KOPT-K1 (cell line): Measurements from ENCODE around the gene ASCL2.

Experiments used
- H3K27ac ChIP-seq: fragments of 200-600 bp; sonication (generic); 2 replicates; pipeline ENCODE4 v1.5.1; 2016; ENCODE audit warnings: antibody characterized with exemption, mild to moderate bottlenecking, low read depth, low read length; ENCODE audit not compliant: poor library complexity, severe bottlenecking
- H3K36me3 ChIP-seq: fragments of 200-600 bp; sonication (generic); 2 replicates; pipeline ENCODE4 v1.5.1; 2017; ENCODE audit warnings: antibody characterized with exemption, mild to moderate bottlenecking, low read length, moderate library complexity; ENCODE audit not compliant: insufficient read depth
- H3K9me3 ChIP-seq: fragments of 200-600 bp; sonication (generic); 2 replicates; pipeline ENCODE4 v1.5.1; 2017; ENCODE audit warnings: antibody characterized with exemption, low read length, mild to moderate bottlenecking; ENCODE audit not compliant: insufficient read depth, poor library complexity, severe bottlenecking

Gene ASCL2, protein sequence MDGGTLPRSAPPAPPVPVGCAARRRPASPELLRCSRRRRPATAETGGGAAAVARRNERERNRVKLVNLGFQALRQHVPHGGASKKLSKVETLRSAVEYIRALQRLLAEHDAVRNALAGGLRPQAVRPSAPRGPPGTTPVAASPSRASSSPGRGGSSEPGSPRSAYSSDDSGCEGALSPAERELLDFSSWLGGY

DNA sequence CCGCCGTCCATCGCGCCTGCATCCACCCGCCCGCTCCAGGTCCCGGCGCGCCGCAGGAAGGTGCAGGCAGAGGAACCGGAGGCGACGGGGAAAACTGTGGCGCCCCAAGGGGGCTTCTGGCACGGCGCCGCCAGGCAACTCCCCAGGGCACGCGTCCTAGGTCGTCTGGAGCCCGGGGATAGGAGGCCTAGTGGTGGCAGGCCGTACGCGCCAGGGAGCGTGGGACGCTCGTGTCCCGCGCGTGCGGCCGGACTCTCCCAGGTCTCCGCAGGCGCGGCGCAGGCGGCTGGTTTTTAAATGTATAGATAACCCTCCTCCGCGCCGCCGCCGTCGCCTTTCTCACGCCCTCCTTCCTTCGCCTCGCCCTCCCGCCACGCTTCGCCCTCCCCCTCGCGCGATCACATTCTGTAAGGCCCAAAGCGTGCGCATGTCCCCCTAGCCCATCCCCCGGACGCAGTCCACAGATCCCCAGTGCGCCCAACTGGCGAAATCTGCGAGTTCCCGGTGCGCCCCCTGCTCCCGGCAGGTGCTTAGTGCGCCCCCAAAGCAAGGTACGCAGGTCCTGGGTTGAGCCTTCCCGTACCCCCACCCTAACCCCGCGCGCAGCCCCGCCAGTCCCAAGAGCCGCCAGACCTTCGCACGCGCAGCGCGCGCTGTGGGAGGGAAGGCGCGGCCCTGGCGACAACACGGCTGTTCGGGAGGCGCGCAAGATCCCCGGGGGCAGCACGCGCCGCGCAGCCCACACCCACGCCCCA lies at the start of gene ASCL2:
ASCL2 (minus strand) TSS at position 267 of the 755 bp plus-strand sequence; CDS start at position 11, 256 bp downstream.
- Histone ChIP-seq H3K27ac (no peak within 1 kb of the TSS), H3K36me3 (no peaks in the 10 kb centered on the region)

DNA sequence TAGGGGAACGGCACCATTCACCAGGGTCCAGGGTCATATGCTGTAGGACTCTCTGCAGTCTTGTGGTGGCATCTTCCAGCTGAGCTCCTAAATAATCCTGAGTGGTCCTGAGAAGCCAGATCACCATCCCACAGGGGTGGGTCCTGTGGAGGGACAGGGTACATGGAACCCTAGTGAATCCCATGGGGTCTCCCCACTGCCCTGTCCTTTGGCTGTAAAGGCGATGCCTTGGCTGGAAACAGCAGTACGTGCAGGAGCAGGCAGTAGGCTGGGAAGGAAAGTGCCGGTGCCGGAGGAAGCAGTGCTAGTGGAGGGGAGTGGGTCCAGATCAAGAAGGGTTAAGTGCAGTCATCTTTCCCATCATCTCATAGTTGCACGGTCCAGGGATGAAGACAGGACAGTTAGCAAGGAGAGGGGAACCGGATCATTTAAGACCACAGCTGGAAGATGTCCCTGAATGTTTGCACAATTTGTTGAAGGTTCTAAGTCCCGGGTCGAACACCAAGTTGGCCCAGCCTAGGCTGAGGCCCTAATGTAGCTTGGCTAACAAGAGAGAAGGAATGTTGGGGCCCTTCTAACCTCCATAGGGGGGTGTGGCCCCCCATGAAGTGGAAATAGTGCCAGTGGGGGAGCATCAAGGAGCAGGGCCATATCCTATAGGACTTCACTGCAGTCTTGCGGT lies 49.5 kb upstream of the ASCL2 start:
- Histone ChIP-seq H3K27ac (no peak overlapping the region), H3K36me3 (no peaks in the 10 kb centered on the region), H3K9me3 (peaks cover 10% of the 10 kb centered on the region)

More for the DNA sequence above, at the start of gene ASCL2:
- H3K9me3 ChIP-seq: no peaks in the 10 kb centered on the region

DNA sequence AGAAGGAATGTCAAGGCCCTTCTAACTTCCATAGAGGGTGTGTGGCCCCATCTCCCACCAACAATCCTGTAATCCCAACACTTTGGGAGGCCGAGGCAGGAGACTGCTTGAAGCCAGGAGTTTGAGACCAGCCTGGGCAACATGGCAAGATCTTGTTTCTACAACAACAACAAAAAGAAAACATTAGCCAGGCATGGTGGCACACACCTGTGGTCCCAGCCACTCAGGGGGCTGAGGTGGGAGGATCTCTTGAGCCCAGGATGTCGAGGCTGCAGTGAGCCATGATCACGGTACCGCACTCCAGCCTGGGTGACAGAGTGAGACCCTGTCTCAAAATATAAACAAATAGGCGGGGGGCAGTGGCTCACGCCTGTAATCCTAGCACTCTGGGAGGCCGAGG lies 48.3 kb upstream of the ASCL2 start:
- peaks cover 10% of the 10 kb centered on the region for H3K9me3 ChIP-seq
- no peak overlapping the region for H3K27ac ChIP-seq
- no peaks in the 10 kb centered on the region for H3K36me3 ChIP-seq

DNA sequence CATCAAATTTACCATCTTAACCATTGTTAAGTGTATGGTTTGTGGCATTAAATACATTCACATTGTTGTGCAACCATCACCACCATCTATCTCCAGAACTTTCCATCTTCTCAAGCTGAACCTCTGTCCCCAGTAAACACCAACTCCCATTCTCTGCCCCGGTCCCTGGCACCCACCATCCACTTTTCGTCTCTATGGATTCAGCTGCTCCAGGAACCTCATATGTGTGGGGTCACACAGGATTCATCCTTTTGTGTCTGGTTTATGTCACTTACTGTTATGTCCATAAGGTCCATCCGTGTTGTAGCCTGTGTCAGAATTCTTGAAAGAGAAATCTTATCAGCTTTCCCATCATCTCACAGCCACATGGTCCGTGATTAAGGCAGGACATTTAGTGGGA lies 47.7 kb upstream of the ASCL2 start:
- Histone ChIP-seq H3K36me3 (no peaks in the 10 kb centered on the region), H3K9me3 (peaks cover 8% of the 10 kb centered on the region), H3K27ac (no peak overlapping the region)

DNA sequence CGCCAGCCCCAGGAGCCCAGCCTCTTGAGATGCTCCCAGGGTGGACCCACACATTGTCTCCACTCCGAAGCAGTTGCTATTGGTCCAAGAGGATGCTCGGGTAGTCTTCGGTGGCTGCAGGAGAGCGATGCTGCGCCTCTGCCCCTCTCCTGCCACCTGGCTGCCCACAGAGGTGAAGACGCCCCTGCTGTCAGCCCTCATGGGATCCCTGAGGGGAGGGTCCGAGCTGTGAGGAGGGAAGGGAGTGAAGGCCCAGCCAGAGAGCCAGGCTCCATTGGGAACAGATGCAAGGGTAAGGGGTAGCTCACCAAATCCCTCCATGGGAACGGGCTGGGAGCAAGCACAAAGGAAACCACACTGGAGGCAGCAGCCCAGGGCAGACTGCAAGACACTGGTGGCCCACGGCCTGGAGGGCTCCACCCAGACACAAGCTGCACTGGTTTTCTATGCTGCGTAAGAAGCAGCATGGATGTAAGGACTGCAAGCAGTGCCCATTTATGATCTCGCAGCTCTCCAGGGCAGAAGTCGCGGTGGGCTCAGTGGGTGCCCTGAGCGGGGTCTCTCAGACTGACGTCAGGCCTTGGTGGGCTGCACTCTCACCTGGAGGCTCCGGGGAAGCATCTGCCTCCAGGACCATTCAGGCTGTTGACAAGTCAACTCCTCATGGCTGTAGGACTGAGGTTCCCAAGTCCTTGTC lies 47.1 kb upstream of the ASCL2 start:
- Histone ChIP-seq H3K36me3 (no peaks in the 10 kb centered on the region), H3K9me3 (peaks cover 2% of the 10 kb centered on the region), H3K27ac (no peak overlapping the region)

DNA sequence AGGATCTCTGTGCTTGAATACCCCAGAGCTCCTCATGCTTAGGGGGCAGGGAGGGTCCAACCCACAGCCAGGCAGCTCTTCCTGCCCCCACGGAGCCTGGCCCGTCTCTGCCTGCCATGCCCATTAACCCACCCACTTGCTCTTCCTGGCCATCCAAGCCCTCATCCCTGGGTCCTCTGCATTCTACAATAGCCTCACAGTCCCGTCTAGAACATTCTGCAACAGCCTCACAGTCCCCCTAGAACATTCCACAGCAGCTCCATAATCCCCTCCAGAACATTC lies 46.5 kb upstream of the ASCL2 start:
- H3K9me3 ChIP-seq: no peaks in the 10 kb centered on the region
- H3K36me3 ChIP-seq: no peaks in the 10 kb centered on the region
- H3K27ac ChIP-seq: no peak overlapping the region

DNA sequence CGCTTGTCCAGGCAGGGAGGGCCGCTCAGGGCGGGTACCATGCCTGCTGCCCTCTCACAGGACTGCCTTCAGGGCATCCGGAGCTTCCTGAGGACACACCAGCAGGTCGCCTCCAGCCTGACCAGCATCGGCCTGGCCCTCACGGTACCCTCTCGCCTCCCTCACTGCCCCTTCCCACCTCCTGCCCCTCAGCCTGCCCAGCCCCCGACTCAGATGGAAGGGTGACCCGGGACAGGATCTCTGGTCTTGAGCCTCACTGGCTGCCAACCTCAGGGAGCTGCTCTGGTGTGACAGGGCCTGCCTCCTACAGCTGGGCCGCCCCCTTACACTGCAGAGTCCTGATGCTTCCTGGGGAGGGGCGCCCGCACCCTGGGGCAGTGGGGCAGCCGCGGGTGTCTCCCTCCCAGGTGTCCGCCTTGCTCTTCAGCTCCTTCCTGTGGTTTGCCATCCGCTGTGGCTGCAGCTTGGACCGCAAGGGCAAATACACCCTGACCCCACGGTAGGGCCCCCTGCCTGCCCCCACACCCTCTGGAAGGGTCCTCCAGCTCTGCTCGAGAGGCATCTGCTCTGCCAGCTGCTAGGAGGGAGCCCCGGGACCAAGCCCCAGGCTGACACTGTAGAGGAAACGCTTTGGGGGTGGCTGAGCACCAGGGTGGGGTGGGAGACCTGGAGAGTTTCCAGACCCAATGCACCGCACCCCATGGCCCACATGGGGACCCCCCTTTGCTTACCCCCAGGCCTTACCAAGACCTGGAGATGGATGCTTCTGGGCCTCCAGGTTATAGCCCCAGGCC lies 46.0 kb upstream of the ASCL2 start:
- Histone ChIP-seq H3K36me3 (no peaks in the 10 kb centered on the region), H3K9me3 (no peaks in the 10 kb centered on the region), H3K27ac (no peak overlapping the region)

DNA sequence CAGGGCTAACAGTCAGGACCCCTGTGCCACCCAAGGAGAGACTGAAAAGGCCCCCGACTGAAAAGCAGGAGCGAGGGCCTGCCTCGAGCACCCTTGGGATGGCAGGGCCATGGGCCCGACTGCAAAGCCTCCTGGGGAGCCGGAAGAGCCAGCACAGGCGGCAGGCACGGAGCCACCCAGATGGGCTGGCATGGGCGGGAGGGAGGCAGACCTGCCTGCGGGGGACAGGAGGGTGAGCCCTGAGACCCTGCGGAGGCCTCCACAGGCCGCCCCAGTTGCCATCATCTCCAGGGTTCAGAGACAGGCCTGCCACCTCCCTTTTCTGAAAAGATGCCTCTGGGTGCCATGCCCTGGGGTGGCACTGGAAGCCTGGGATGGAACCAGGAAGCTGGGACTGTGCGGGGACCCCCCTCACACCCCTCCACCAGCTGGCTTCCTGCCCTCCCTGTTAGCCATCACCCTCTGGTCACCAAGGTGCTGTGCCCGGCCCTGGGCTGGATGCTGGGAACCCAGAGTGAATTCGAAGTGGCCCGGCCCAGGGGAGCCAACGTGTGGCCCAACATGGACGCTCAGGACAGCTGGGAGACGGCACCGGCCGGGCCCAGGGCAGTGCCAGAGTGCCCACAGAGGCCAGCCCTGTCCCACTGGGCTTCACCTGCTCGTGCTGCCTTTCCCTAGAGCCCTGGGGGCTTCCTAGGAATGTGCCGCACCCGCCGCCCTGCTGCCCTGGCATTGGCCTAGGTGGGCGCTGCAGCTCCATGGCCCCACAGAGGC lies 45.2 kb upstream of the ASCL2 start:
- Histone ChIP-seq H3K9me3 (no peaks in the 10 kb centered on the region), H3K36me3 (no peaks in the 10 kb centered on the region), H3K27ac (no peak overlapping the region)

DNA sequence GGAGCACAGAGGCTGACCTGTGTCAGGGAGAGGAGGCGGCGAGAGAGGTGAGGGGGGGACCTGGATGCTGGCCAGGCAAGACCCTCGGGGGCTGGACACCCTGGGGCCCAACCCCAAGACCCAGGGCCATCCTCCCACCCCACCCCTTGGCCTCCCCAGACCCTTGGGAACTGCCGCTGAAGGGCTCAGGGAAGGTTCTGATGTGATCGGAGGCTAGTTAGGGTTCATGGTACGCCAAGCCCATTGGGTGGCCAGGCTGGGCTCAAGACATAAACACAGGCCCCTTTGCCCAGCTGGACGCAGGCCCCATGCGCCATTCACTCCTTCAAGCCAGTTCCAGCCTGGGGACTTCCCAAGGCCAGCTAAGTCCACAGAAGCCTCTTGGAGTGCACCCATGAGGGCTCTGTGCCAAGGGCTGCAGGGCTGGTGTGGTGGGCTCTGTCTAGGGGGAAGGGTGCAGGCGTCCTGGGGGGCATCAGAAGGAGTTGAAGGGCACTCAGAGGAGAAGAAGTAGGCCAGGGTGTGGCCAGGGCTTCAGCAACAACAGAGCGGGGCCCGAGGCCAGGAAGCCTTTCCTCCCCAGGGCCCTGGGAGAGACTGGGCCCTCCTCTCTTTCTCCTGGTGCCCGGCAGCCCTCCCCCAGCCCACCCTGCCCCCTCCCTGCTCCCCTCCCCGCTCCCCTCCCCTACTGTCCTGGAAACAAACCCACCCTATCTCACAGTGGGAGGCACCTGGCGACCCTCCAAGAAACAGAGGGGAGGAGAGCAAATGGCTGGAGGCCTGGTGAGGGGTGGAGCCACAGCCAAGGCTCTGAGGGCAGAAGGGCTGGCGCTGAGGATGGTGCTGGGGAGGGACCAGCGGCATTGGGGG lies 44.4 kb upstream of the ASCL2 start:
- no peaks in the 10 kb centered on the region for H3K9me3 ChIP-seq
- H3K27ac ChIP-seq: no peak overlapping the region
- no peaks in the 10 kb centered on the region for H3K36me3 ChIP-seq

DNA sequence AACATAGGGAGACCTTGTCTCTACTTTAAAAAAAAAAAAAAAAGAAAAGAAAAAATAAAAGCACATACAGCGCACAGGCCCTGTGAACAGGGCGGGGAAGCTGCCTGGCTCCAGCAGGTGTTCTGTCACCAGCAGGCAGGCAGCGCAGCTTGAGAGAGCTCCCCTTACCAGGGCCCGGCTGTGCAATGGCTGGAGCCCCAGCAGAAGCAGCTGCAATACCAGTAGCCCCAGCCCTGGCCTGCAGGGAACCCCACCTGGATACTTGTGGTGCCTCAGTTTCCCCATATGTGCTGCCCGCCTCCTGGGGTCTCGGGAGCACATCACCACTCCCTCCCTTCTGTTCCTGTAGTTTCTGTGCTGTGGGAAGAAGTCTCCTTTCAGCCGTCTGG lies 43.7 kb upstream of the ASCL2 start:
- H3K27ac ChIP-seq: no peak overlapping the region
- H3K9me3 ChIP-seq: no peaks in the 10 kb centered on the region
- H3K36me3 ChIP-seq: no peaks in the 10 kb centered on the region

DNA sequence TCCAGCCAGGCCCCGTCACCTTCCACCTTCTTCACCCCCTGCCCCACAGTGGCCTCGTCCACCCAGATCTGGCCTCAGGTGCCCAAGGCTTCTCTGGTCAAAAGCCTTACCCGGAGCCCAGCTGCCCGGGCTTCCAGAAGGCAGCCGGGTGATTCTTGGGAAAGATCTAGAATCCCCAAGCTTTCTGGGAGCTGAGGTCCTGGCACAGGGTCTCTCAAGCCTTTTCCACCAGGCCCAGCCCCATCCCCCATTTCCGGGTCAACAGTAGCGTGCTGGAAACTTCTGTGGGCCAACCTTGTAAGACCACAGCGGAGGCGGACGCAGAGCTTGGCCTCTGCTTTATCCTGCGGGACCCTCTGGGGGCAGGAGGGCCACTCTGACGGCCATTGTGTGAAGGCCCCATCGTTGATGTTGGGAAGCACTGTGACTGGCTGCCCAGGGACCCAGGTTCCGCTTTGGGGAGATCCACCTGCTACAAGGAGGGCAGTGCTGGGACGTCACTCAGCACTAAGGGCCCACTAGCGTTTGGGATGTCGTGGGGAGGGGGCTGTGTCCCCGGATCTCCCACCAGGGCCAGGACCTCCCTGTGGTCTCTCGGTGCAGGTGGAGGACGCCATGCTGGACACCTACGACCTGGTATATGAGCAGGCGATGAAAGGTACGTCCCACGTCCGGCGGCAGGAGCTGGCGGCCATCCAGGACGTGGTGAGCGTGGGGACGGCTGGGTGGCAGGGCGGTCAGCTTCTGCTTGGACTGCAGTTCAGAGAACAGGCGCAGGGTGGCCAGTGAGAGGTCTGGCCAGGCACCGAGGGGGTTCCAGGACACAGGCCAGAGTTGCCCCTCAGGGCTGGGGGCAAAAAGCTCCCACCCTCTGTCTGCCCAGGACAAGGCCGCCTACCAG lies 42.9 kb upstream of the ASCL2 start:
- H3K27ac ChIP-seq: no peak overlapping the region
- no peaks in the 10 kb centered on the region for H3K36me3 ChIP-seq
- H3K9me3 ChIP-seq: no peaks in the 10 kb centered on the region

DNA sequence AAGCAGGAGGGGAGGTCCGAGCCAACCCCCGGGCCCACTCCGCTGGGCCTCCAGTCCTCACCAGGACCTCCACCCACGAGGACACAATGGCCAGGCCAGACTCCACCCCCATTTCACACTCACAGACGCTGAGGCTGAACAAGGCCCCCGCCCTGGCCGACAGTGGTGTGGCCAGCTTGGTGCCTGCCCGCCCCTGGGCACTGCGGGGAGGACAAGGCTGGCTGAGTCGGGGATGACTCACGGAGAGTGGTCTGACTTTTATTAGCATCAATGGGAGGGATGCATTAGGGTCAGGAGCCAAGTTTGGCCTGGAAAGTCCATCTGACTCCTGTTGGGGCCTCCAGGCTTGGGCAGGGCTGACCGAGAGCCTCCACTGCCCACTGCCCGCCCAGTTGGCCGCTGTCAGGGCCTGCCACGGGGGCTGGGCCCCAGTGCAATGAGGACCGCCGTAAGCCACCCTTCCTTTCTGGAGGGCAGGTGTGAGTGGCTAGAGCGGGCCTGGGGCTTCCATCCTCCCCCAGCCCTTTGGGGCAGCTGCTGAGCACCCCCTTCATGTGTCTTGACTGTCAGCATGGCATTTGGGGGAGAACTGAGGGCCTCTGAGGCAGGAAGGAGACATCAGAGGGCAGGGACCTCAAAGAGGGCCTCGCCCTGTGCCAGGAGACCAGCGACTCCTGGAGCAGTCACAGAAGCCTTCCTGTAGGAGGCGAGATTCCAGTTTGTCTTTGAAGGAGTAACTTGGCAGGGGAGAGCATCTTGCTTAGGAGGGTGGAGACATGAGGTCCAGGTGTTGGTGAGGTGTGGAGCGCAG lies 42.0 kb upstream of the ASCL2 start:
- Histone ChIP-seq H3K36me3 (no peaks in the 10 kb centered on the region), H3K9me3 (no peaks in the 10 kb centered on the region), H3K27ac (no peak overlapping the region)
